ENCODE results near the gene C1QTNF8. TPM values are rescaled to one million over a fixed set of nuclear protein-coding genes. Genes with fewer than 3 reads are reported as not detected.

C1QTNF8 gene
- total RNA-seq, 1 experiment from 2014 or later: not detected

DNA sequence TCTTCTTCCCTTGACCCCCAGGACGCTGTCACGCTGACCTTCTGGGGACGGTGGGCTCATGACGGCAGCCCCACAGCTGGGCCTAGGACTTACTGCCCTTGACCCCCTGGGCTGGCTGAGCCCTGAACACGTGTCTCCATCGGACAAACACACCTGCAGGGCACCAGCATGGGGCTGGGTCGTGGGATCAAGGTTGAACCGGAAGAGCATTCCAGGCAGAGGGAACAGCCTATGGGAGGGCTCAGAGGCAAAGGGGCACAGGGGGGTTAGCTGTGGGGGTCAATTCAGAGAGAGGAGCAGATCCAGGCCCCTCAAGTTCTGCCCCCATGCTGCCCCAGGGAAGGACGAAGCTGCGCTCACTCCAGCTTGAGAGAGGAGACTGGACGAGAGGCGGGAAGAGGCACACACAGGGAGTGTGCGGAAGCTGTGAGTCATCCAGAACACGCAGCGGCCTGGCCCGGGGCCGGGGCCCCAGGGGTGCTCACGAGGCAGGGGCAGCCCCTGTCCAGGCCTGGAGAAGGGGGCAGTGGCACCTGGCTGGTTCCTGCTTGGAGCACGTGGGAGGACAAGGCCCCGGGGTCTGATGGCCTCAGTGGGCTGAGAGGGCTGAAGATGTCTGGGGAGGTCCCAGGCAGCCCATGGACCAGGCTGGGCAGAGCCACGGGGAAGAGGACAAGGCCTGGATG, 13.6 kb downstream of the C1QTNF8 start:
- Histone ChIP-seq H3K4me2 (ENCODE audit: low read length) (peak overlapping the region; percentile 50), H3K9ac (ENCODE audit: low read length) (peak overlapping the region; percentile 49; the same call in 1 of the 2 replicates), H4K20me1 (ENCODE audit: low read length) (no peaks in the 10 kb centered on the region), H3K27me3 (ENCODE audit: low read length) (no peaks in the 10 kb centered on the region), H3K27ac (ENCODE audit: low read length) (peak overlapping the region; percentile 37), H3K4me1 (ENCODE audit: insufficient read depth, low read length) (peaks cover 29% of the 10 kb centered on the region), H3K4me3 (ENCODE audit: low read length) (peak overlapping the region; percentile 17; the same call in 1 of the 2 replicates), H2AFZ (ENCODE audit: low read length) (no peak overlapping the region), H3F3A (ENCODE audit: low read length, unreplicated experiment) (no peaks in the 10 kb centered on the region), H3K9me3 (ENCODE audit: low read length) (0 out of 2 replicates have a peak, but pooled peaks cover 3% of the 10 kb centered on the region), H3K9me2 (replicated peaks; ENCODE audit: low read length) (no peaks in the 10 kb centered on the region), H3K36me3 (ENCODE audit: low read depth, low read length) (no peaks in the 10 kb centered on the region), H3K79me2 (ENCODE audit: low read length) (no peaks in the 10 kb centered on the region)
- BruUV-seq (replicated peaks): TSS peak; percentile 7
- peak; percentile 71 for DNase-seq
- ChIA-PET POLR2A (ENCODE audit: unreplicated experiment) (no interaction called here), CTCF (no interaction called here)
- TF ChIP-seq, protein P1, sequence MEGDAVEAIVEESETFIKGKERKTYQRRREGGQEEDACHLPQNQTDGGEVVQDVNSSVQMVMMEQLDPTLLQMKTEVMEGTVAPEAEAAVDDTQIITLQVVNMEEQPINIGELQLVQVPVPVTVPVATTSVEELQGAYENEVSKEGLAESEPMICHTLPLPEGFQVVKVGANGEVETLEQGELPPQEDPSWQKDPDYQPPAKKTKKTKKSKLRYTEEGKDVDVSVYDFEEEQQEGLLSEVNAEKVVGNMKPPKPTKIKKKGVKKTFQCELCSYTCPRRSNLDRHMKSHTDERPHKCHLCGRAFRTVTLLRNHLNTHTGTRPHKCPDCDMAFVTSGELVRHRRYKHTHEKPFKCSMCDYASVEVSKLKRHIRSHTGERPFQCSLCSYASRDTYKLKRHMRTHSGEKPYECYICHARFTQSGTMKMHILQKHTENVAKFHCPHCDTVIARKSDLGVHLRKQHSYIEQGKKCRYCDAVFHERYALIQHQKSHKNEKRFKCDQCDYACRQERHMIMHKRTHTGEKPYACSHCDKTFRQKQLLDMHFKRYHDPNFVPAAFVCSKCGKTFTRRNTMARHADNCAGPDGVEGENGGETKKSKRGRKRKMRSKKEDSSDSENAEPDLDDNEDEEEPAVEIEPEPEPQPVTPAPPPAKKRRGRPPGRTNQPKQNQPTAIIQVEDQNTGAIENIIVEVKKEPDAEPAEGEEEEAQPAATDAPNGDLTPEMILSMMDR (conservative IDR thresholded peaks at IDR 0.05; ENCODE audit: low read depth, low read length): no peak
- no peak; the same call in 1 of the 2 replicates for TF ChIP-seq EZH2phosphoT487 (IDR thresholded peaks at IDR 0.05; ENCODE audit: borderline replicate concordance, low read length)
- intact Hi-C loops (cut with micrococcal nuclease): no loop called here
- peak; percentile 70 for ATAC-seq

DNA sequence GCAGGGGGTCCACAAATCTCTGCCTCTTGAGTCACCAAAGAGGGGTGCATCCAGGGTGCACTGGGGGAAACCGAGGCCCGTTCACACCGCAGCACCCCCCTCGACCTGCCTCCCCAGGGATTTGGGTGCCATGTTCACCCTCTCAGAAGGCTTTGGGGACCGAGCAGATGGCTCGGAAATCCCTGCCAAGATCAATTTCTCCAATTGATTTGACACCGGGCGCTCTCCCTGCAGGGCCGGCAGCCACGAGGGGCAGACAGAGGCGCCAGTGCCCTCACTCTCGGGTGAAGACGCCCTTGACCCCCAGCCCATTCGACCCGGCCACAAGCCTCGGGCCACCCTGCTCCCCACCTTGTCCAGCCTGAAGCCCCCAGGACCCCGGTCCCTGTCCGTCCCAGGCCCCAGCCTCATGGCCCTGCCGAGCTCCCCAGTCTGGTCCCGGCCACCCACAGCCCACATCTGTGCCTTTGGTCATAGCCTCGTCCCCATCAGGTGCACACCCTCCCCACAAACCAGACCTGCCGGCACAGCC, 14.2 kb downstream of the C1QTNF8 start:
- Histone ChIP-seq H3K27ac (ENCODE audit: low read length) (no peak overlapping the region), H3K27me3 (ENCODE audit: low read length) (no peaks in the 10 kb centered on the region), H2AFZ (ENCODE audit: low read length) (no peak overlapping the region), H4K20me1 (ENCODE audit: low read length) (no peaks in the 10 kb centered on the region), H3K9me3 (ENCODE audit: low read length) (0 out of 2 replicates have a peak, but pooled peaks cover 3% of the 10 kb centered on the region), H3K4me1 (ENCODE audit: insufficient read depth, low read length) (peaks cover 29% of the 10 kb centered on the region), H3K36me3 (ENCODE audit: low read depth, low read length) (no peaks in the 10 kb centered on the region), H3K79me2 (ENCODE audit: low read length) (no peaks in the 10 kb centered on the region), H3K4me3 (ENCODE audit: low read length) (no peak overlapping the region), H3K4me2 (ENCODE audit: low read length) (no peak overlapping the region), H3K9me2 (replicated peaks; ENCODE audit: low read length) (no peaks in the 10 kb centered on the region), H3K9ac (ENCODE audit: low read length) (no peak overlapping the region), H3F3A (ENCODE audit: low read length, unreplicated experiment) (no peaks in the 10 kb centered on the region)
- TF ChIP-seq EZH2 (IDR thresholded peaks at IDR 0.05; ENCODE audit: low read length, unreplicated experiment): no peak
- TF ChIP-seq EZH2phosphoT487 (IDR thresholded peaks at IDR 0.05; ENCODE audit: borderline replicate concordance, low read length): no peak
- TF ChIP-seq, protein P1 (conservative IDR thresholded peaks at IDR 0.05; ENCODE audit: low read depth, low read length): no peak
- POLR2A ChIA-PET (ENCODE audit: unreplicated experiment): no interaction called here
- BruUV-seq (replicated peaks): no TSS peak
- CTCF ChIA-PET: no interaction called here
- DNase-seq: no peak
- intact Hi-C loops (cut with micrococcal nuclease): no loop called here
- no peak for ATAC-seq
